ENCODE data around the gene PIP5K1C.

PIP5K1C gene

DNA sequence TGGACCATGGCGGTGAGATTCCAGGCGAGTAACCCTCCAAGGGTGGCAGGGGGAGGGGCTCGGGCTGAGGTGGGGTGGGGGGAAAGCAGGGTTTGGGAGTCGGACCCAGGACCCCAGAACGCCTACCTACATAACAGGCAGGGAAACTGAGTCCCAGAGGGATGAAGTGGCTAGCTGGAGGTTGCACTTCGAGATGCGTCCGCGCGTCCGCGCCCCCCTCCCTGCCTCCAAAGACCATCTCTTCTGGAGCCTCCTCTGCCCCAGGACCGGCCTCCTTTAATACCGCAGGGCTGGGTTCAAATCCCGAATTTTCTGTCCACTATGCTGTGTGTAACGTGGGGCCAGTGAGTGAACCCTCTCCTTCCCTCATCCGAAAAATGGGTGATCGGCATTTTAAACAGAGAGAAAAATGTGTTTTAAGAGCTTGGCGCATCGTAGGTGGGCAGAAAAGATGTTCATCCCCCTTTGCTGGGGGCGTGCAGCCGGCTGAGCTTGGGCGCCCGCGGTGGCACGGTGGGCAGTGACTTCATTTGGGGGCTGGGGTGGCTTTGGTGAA is 21.7 kb upstream of the PIP5K1C start:
- no peak for DNase-seq

- DNase-seq: peak; percentile 80 to 88 (median 84)
These were observed 21.0 kb upstream of the PIP5K1C start for GRCh38 chr19:3721131-3721886.

GRCh38 chr19:3720349-3720917 is 20.2 kb upstream of the PIP5K1C start:
- DNase-seq: no peak

- DNase-seq: no peak
These were observed 19.6 kb upstream of the PIP5K1C start for GRCh38 chr19:3719868-3720267.

DNA sequence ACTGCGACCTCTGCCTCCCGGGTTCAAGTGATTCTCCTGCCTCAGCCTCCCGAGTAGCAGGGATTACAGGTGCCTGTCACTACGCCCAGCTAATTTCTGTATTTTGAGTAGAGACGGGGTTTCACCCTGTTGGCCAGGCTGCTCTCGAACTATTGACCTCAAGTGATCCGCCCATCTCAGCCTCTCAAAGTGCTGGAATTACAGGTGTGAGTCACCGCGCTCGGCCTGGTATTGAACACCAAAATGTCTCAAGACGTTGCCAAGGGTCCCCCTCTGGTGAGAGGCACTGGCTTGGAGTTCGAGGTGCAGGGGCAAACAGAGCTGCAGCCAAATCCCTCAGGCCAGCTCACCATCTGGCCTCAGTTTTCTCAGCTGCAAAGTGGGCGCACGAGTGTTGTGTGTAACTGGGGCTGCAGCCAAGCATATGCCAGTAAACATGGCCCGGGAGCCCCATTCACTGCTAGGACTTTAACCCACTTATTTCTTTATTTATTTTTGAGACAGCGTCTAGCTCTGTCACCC is 15.9 kb upstream of the PIP5K1C start:
- DNase-seq: no peak

GRCh38 chr19:3712663-3713611 is 12.7 kb upstream of the PIP5K1C start:
- DNase-seq: no peak

DNA sequence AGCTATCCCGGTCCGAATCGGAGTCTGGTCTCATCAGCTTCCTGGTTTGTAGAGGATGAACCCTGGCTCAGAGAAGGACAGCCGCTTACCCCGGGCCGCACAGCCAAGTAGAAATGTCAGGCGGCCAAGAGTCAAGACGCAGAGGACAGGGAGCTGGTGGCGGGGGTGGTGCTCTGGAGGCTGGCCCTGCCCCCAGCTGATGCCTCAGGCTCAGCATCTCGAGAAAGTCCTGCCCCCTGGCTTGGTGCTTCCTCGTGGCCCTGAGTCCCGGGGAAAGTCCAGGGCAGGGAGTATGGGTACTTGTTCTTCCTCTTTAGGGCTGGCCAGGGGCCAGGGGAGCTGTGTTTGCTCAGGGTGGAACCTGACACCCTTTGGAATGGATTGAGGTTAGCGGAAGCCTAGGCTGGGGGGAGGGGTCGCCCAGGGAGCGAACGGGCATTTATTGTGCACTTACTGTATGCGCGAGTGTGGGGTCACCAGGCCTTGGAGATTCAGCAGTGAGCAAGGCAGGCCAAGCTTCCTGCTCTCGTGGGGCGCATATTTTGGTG is 10.1 kb upstream of the PIP5K1C start:
- DNase-seq: no peak

- no peak for DNase-seq
These were observed 8.1 kb upstream of the PIP5K1C start, which contains the start of gene TJP3 for GRCh38 chr19:3708207-3708931. TSS of gene TJP3 (plus strand) at chr19:3708384. CDS start at chr19:3728433, 20,049 bp downstream.

- DNase-seq: no peak
These were observed 7.6 kb upstream of the PIP5K1C start for GRCh38 chr19:3707868-3708206.

GRCh38 chr19:3701200-3701599 is 932 bp upstream of the PIP5K1C start:
- DNase-seq: no peak

- no peak for DNase-seq
These were observed 477 bp downstream of the PIP5K1C start for GRCh38 chr19:3699741-3700241.

GRCh38 chr19:3698974-3699740 is 1.1 kb downstream of the PIP5K1C start:
- no peak for DNase-seq

GRCh38 chr19:3698386-3698950 is 1.8 kb downstream of the PIP5K1C start:
- no peak for DNase-seq

- no peak for DNase-seq
These were observed 2.4 kb downstream of the PIP5K1C start for GRCh38 chr19:3697671-3698385.

DNA sequence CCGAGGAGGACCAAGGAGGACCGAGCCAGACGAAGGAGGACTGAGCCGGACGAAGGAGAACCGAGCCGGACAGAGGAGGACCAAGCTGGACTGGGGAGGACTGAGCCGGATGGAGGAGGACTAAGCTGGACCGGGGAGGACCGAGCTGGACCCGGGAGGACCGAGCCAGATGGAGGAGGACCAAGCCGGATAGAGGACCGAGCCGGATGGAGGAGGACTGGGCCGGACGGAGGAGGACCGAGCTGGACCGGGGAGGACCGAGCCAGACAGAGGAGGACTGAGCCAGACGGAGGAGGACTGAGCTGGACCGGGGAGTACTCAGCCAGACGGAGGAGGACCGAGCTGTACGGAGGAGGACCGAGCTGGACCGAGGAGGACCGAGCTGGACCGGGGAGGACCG is 3.2 kb downstream of the PIP5K1C start:
- no peak for DNase-seq

DNA sequence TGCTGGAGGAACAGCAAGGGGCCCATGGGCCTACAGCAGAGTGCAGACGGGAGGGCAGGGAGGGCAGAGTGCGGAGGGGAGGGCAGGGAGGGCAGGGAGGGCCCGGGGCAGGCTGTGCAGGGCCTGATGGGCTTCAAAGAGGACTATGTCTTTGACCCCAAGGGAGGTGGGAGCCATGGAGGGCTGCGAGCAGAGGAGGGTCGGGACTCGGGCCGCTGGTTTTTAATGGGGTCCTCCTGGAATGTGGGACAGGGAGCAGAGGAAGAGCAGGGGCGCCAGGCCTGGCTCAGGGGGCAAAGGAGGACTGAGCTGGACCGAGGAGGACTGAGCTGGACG is 3.6 kb downstream of the PIP5K1C start:
- DNase-seq: no peak

- DNase-seq: no peak
These were observed 4.1 kb downstream of the PIP5K1C start for GRCh38 chr19:3695986-3696659.

DNA sequence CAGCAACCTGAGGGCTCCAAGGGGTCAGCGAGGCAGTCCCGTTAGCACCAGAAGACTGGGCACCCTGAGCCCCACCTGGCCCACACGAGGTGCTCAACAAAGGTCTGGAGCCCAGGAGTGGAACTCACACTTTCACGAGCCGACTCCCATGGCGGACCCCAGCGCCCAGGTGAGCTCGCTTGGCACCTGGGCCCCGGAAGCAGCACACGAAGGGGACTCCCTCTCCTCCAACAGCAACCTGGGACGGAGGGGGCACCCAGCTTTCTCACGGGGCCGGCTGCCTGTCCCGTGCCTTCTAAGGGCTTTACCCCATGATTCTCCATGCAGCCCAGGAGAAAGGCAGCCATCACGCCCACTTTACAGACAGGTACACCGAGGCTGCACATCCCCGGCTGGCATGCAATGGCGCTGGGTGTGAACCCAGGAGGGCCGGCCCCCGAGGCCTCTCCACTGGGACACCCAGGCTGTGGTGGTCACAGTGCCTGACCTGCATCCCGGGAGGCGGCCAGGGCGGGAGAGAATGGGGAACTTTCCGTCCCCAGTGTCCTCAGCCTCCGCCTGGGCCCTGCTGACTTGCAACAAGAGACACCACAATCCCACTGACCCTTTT is 5.0 kb downstream of the PIP5K1C start:
- DNase-seq: no peak
